WTC11 (cell line): Measurements from ENCODE around the gene GDI1. TPM values are rescaled to one million over a fixed set of nuclear protein-coding genes. Genes with fewer than 3 reads are reported as not detected.

Experiments used
- ATAC-seq: fragments of 200-7000 bp; cut with Tn5 transposase; 2 replicates; pipeline ENCODE4 v1.10.0; 2021; ENCODE audit warnings: mild to moderate bottlenecking, moderate library complexity
- CTCF ChIA-PET: fragments of 300-600 bp; sonication (Branson Sonifier 250); formaldehyde crosslinking; loops from one replicate; lab custom pipeline; 2021; ENCODE audit warnings: antibody characterized with exemption; lab: Charles Lee
- POLR2A ChIA-PET: fragments of 350-600 bp; sonication (Branson Sonifier 250); formaldehyde crosslinking; loops from one replicate; lab custom pipeline; 2021; ENCODE audit warnings: antibody characterized with exemption; lab: Charles Lee
- DNase-seq: peaks from one replicate; pipeline ENCODE4 v3.0.0; 2021; ENCODE audit warnings: low spot score
- H3K27ac Mint-ChIP-seq: 2 replicates; pipeline ENCODE4 v1.8.0; 2021; ENCODE audit warnings: mixed read lengths
- H3K27me3 Mint-ChIP-seq: 2 replicates; pipeline ENCODE4 v1.8.0; 2021; ENCODE audit warnings: low read depth, mild to moderate bottlenecking, moderate library complexity, mixed read lengths
- H3K36me3 Mint-ChIP-seq: 2 replicates; pipeline ENCODE4 v1.8.0; 2021; ENCODE audit warnings: mixed read lengths
- H3K4me1 Mint-ChIP-seq: 2 replicates; pipeline ENCODE4 v1.8.0; 2022; ENCODE audit warnings: mixed read lengths
- H3K4me3 Mint-ChIP-seq: 2 replicates; pipeline ENCODE4 v1.8.0; 2021; ENCODE audit warnings: mild to moderate bottlenecking, moderate library complexity, mixed read lengths
- H3K9me3 Mint-ChIP-seq: 2 replicates; pipeline ENCODE4 v1.8.0; 2021; ENCODE audit warnings: mixed read lengths
- CREM ChIP-seq: sonication (generic); formaldehyde crosslinking; IDR thresholded peaks from 2 replicates; pipeline ENCODE4 v1.8.1; 2022; ENCODE audit warnings: mild to moderate bottlenecking, missing genetic modification reagents, moderate library complexity
- ETV6 ChIP-seq: sonication (generic); formaldehyde crosslinking; IDR thresholded peaks from 2 replicates; pipeline ENCODE4 v1.8.1; 2022; ENCODE audit warnings: mild to moderate bottlenecking, missing genetic modification reagents
- FOXK1 ChIP-seq: sonication (generic); formaldehyde crosslinking; IDR thresholded peaks from 2 replicates; pipeline ENCODE4 v1.8.0; 2022; ENCODE audit warnings: mild to moderate bottlenecking, moderate library complexity, missing genetic modification reagents
- GRHL2 ChIP-seq: fragments of 250-450 bp; sonication (Bioruptor Pico); IDR thresholded peaks from 2 replicates; pipeline ENCODE4 v1.8.0; 2022; ENCODE audit warnings: mild to moderate bottlenecking, moderate library complexity; ENCODE audit not compliant: insufficient replicate concordance, severe bottlenecking
- HMGA2 ChIP-seq: fragments of 250-450 bp; sonication (Bioruptor Pico); IDR thresholded peaks from 2 replicates; pipeline ENCODE4 v1.4.0; 2021; ENCODE audit warnings: mild to moderate bottlenecking, moderate library complexity
- IRF2 ChIP-seq: sonication (generic); formaldehyde crosslinking; IDR thresholded peaks from 2 replicates; pipeline ENCODE4 v1.8.0; 2022; ENCODE audit warnings: low read depth, missing genetic modification reagents, borderline replicate concordance
- NFYB ChIP-seq: sonication (generic); formaldehyde crosslinking; conservative IDR thresholded peaks from 2 replicates; pipeline ENCODE4 v1.8.0; 2022; ENCODE audit warnings: low read depth, missing genetic modification reagents
- SMAD3 ChIP-seq: sonication (generic); formaldehyde crosslinking; IDR thresholded peaks from 2 replicates; pipeline ENCODE4 v1.8.0; 2022; ENCODE audit warnings: missing genetic modification reagents, mild to moderate bottlenecking, borderline replicate concordance
- SOX15 ChIP-seq: fragments of 250-450 bp; sonication (Bioruptor Pico); IDR thresholded peaks from 2 replicates; pipeline ENCODE4 v1.9.0; 2021; ENCODE audit warnings: mild to moderate bottlenecking
- ZNF121 ChIP-seq: sonication (generic); formaldehyde crosslinking; IDR thresholded peaks from 2 replicates; pipeline ENCODE4 v1.8.0; 2023; ENCODE audit warnings: missing genetic modification reagents
- ZNF263 ChIP-seq: sonication (generic); formaldehyde crosslinking; IDR thresholded peaks from 2 replicates; pipeline ENCODE4 v1.8.1; 2022; ENCODE audit warnings: low read depth, mild to moderate bottlenecking, moderate library complexity, missing genetic modification reagents
- ZNF396 ChIP-seq: fragments of 250-450 bp; sonication (Bioruptor Pico); IDR thresholded peaks from 2 replicates; pipeline ENCODE4 v1.8.0; 2021; ENCODE audit warnings: mild to moderate bottlenecking, moderate library complexity, borderline replicate concordance
- ZNF416 ChIP-seq: fragments of 250-450 bp; sonication (Bioruptor Pico); IDR thresholded peaks from 2 replicates; pipeline ENCODE4 v1.9.0; 2021; ENCODE audit warnings: mild to moderate bottlenecking, inconsistent platforms
- total RNA-seq: library from RNA; stranded (reverse); gene quantifications from 3 replicates; pipeline ENCODE4 v1.2.3, GENCODE V29; 2021
- TF ChIP-seq, protein P1 (sequence below): sonication (generic); formaldehyde crosslinking; IDR thresholded peaks from 2 replicates; pipeline ENCODE4 v1.8.0; 2022; ENCODE audit warnings: mild to moderate bottlenecking, missing genetic modification reagents
- TF ChIP-seq, protein P2 (sequence below): sonication (generic); formaldehyde crosslinking; conservative IDR thresholded peaks from 2 replicates; pipeline ENCODE4 v1.8.1; 2023; ENCODE audit warnings: mild to moderate bottlenecking, low read depth, missing genetic modification reagents, moderate library complexity
- TF ChIP-seq, protein P3 (sequence below): fragments of 250-450 bp; sonication (Bioruptor Pico); IDR thresholded peaks from 2 replicates; pipeline ENCODE4 v1.9.0; 2021; ENCODE audit warnings: mild to moderate bottlenecking

The GDI1 gene
- total RNA-seq, 1 experiment from 2014 or later = 108 TPM

- no peaks in the 10 kb centered on the region for H3K9me3 Mint-ChIP-seq
- H3K4me1 Mint-ChIP-seq = no peaks in the 10 kb centered on the region
- H3K27ac Mint-ChIP-seq = no peak overlapping the region
- POLR2A ChIA-PET = no interaction called here
- CTCF ChIA-PET = no interaction called here
- H3K4me3 Mint-ChIP-seq = no peak overlapping the region
- TF ChIP-seq ZNF396 (no peak), SOX15 (no peak), ZNF263 (CRISPR knock-in tag) (no peak), HMGA2 (CRISPR knock-in tag) (no peak)
- TF ChIP-seq, protein P1, sequence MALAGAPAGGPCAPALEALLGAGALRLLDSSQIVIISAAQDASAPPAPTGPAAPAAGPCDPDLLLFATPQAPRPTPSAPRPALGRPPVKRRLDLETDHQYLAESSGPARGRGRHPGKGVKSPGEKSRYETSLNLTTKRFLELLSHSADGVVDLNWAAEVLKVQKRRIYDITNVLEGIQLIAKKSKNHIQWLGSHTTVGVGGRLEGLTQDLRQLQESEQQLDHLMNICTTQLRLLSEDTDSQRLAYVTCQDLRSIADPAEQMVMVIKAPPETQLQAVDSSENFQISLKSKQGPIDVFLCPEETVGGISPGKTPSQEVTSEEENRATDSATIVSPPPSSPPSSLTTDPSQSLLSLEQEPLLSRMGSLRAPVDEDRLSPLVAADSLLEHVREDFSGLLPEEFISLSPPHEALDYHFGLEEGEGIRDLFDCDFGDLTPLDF (CRISPR knock-in tag) = no peak
- TF ChIP-seq, protein P2, sequence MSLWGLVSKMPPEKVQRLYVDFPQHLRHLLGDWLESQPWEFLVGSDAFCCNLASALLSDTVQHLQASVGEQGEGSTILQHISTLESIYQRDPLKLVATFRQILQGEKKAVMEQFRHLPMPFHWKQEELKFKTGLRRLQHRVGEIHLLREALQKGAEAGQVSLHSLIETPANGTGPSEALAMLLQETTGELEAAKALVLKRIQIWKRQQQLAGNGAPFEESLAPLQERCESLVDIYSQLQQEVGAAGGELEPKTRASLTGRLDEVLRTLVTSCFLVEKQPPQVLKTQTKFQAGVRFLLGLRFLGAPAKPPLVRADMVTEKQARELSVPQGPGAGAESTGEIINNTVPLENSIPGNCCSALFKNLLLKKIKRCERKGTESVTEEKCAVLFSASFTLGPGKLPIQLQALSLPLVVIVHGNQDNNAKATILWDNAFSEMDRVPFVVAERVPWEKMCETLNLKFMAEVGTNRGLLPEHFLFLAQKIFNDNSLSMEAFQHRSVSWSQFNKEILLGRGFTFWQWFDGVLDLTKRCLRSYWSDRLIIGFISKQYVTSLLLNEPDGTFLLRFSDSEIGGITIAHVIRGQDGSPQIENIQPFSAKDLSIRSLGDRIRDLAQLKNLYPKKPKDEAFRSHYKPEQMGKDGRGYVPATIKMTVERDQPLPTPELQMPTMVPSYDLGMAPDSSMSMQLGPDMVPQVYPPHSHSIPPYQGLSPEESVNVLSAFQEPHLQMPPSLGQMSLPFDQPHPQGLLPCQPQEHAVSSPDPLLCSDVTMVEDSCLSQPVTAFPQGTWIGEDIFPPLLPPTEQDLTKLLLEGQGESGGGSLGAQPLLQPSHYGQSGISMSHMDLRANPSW (CRISPR knock-in tag) = no peak
- TF ChIP-seq, all 79 proteins: peak for 0
- ATAC-seq (no peak), DNase-seq (no peak)
- Mint-ChIP-seq H3K36me3 (peaks cover 2% of the 10 kb centered on the region; the same call in 1 of the 2 replicates), H3K27me3 (peaks cover 2% of the 10 kb centered on the region; the same call in 1 of the 2 replicates)
These were observed 36.0 kb downstream of the GDI1 start for GRCh38 chrX:154472685-154473632.

- ATAC-seq (no peak), DNase-seq (no peak)
- ChIA-PET POLR2A (no interaction called here), CTCF (interaction anchor here (0.7 kb wide), 1 partner anchor 53 kb away, joined by 3 read pairs; no protein-coding TSS in a partner anchor)
- H3K4me3 Mint-ChIP-seq = no peak overlapping the region
- H3K36me3 Mint-ChIP-seq = peaks cover 2% of the 10 kb centered on the region; the same call in 1 of the 2 replicates
- no peaks in the 10 kb centered on the region for H3K4me1 Mint-ChIP-seq
- H3K9me3 Mint-ChIP-seq = no peaks in the 10 kb centered on the region
- H3K27me3 Mint-ChIP-seq = peaks cover 2% of the 10 kb centered on the region; the same call in 1 of the 2 replicates
- H3K27ac Mint-ChIP-seq = no peak overlapping the region
- TF ChIP-seq SMAD3 (CRISPR knock-in tag) (no peak), CREM (CRISPR knock-in tag) (no peak), ETV6 (no peak)
- TF ChIP-seq, protein P2 (CRISPR knock-in tag) = no peak
These were observed 36.7 kb downstream of the GDI1 start for GRCh38 chrX:154473683-154474082.

GRCh38 chrX:154476821-154477220 lies 39.9 kb downstream of the GDI1 start:
- DNase-seq (no peak), ATAC-seq (no peak)
- ChIA-PET POLR2A (no interaction called here), CTCF (interaction anchor here (1.2 kb wide), 1 partner anchor 50 kb away, joined by 3 read pairs; no protein-coding TSS in a partner anchor)
- no peak overlapping the region for H3K27ac Mint-ChIP-seq
- H3K9me3 Mint-ChIP-seq = no peaks in the 10 kb centered on the region
- peaks cover 2% of the 10 kb centered on the region; the same call in 1 of the 2 replicates for H3K27me3 Mint-ChIP-seq
- no peak overlapping the region for H3K4me3 Mint-ChIP-seq
- H3K4me1 Mint-ChIP-seq = peaks cover 3% of the 10 kb centered on the region; the same call in 1 of the 2 replicates
- no peaks in the 10 kb centered on the region; the same call in 1 of the 2 replicates for H3K36me3 Mint-ChIP-seq
- TF ChIP-seq NFYB (no peak), ZNF416 (no peak), FOXK1 (CRISPR knock-in tag) (no peak), GRHL2 (no peak), ZNF121 (no peak), IRF2 (CRISPR knock-in tag) (no peak)
- TF ChIP-seq, protein P2 (CRISPR knock-in tag) = no peak
- TF ChIP-seq, protein P3, sequence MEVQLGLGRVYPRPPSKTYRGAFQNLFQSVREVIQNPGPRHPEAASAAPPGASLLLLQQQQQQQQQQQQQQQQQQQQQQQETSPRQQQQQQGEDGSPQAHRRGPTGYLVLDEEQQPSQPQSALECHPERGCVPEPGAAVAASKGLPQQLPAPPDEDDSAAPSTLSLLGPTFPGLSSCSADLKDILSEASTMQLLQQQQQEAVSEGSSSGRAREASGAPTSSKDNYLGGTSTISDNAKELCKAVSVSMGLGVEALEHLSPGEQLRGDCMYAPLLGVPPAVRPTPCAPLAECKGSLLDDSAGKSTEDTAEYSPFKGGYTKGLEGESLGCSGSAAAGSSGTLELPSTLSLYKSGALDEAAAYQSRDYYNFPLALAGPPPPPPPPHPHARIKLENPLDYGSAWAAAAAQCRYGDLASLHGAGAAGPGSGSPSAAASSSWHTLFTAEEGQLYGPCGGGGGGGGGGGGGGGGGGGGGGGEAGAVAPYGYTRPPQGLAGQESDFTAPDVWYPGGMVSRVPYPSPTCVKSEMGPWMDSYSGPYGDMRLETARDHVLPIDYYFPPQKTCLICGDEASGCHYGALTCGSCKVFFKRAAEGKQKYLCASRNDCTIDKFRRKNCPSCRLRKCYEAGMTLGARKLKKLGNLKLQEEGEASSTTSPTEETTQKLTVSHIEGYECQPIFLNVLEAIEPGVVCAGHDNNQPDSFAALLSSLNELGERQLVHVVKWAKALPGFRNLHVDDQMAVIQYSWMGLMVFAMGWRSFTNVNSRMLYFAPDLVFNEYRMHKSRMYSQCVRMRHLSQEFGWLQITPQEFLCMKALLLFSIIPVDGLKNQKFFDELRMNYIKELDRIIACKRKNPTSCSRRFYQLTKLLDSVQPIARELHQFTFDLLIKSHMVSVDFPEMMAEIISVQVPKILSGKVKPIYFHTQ = no peak
